ENCODE measurements around the gene OSBPL9.
"Not testable (repeated sequence)": the region's sequence is repeated elsewhere in the genome, so short reads cannot be mapped to it uniquely, and the experiment has no call there.

The OSBPL9 gene

DNA sequence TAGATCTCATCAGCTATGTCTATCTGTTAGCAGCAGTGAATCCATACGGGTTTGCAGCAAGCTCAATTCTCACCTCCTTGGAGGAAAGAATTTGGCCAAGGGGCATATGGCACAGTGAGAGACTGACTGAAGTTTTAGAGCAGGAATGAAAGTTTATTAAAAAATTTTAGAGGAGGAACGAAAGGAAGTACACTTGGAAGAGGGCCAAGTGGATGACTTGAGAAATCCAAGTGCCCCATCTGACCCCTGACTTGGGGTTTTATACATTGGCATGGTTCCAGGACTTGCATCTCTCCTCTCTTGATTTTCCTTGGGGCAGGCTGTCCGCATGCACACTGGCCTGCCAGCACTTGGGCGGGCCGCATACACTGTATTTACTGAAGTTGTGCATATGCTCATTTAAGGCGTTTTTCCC, 9.2 kb upstream of the OSBPL9 start:
- POLR2A ChIA-PET: no interaction called here
- CTCF ChIA-PET: interaction anchor here (0.6 kb wide), 1 partner anchor 187 kb away, joined by 3 read pairs; no protein-coding TSS in a partner anchor

DNA sequence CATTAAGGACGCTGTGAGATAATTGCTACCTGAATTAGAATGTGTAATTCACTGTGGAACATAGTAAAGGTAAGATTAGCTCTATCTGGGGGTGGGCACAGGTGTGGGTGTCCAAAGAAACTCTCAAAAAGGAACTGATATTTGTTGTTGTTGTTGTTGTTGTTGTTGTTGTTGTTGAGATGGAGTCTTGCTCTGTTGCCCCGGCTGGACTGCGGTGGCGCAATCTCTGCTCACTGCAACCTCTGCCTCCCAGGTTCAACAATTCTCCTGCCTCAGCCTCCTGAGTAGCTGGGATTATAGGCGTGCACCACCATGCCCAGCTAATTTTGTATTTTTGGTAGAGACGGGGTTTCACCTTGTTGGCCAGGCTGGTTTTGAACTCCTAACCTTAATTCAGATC, 6.8 kb upstream of the OSBPL9 start:
- ChIA-PET CTCF (interaction anchor here (0.6 to 1.1 kb wide), 4 partner anchors 23 to 159 kb away, joined by 3 read pairs; no protein-coding TSS in a partner anchor), POLR2A (interaction anchor here (1.2 to 1.6 kb wide), 2 partner anchors 7 to 38 kb away, joined by 3 read pairs; no protein-coding TSS in a partner anchor)
- H3K27ac ChIP-seq (ENCODE audit: extremely low read depth, low read depth, low read length); H3K4me1 ChIP-seq (ENCODE audit: control insufficient read depth, insufficient read depth, low read length); H3K4me3 ChIP-seq (ENCODE audit: low read depth, low read length); H3K9me3 ChIP-seq (ENCODE audit: control insufficient read depth, insufficient read depth, low read depth, low read length); H3K36me3 ChIP-seq (ENCODE audit: control insufficient read depth in 2 of 2, insufficient read depth in 1 of 2, low read length in 2 of 2): not testable (repeated sequence)
- peak; percentile 86 for TF ChIP-seq ZNF121 (tag by site-specific recombination; IDR thresholded peaks at IDR 0.05)

More for the DNA sequence above, 9.2 kb upstream of the OSBPL9 start:
- H3K27ac ChIP-seq (ENCODE audit: extremely low read depth, low read depth, low read length): no peak overlapping the region
- H3K36me3 ChIP-seq (ENCODE audit: control insufficient read depth in 2 of 2, insufficient read depth in 1 of 2, low read length in 2 of 2): no peaks in the 10 kb centered on the region
- no peak overlapping the region for H3K4me3 ChIP-seq (ENCODE audit: low read depth, low read length)
- H3K9me3 ChIP-seq (ENCODE audit: control insufficient read depth, insufficient read depth, low read depth, low read length): no peaks in the 10 kb centered on the region
- no peak for TF ChIP-seq ZNF221 (tag by site-specific recombination; IDR thresholded peaks at IDR 0.05; ENCODE audit: borderline replicate concordance)
- no peak for TF ChIP-seq KLF10 (tag by site-specific recombination; IDR thresholded peaks at IDR 0.05)
- no peak for TF ChIP-seq ZNF155 (tag by site-specific recombination; IDR thresholded peaks at IDR 0.05)
- no peak for TF ChIP-seq ZNF48 (tag by site-specific recombination; IDR thresholded peaks at IDR 0.05)
- no peak for TF ChIP-seq ZNF350 (tag by site-specific recombination; IDR thresholded peaks at IDR 0.05)
- TF ChIP-seq ZNF132 (tag by site-specific recombination; IDR thresholded peaks at IDR 0.05; ENCODE audit: borderline replicate concordance): no peak
- no peak for TF ChIP-seq ZNF658 (tag by site-specific recombination; IDR thresholded peaks at IDR 0.05)
- TF ChIP-seq HOXC10 (CRISPR knock-in tag; IDR thresholded peaks at IDR 0.05): no peak
- no peak for TF ChIP-seq ZNF341 (tag by site-specific recombination; IDR thresholded peaks at IDR 0.05; ENCODE audit: low read depth)
- TF ChIP-seq ZNF76 (tag by site-specific recombination; IDR thresholded peaks at IDR 0.05; ENCODE audit: borderline replicate concordance, low read depth): no peak
- no peak for TF ChIP-seq ZNF214 (tag by site-specific recombination; IDR thresholded peaks at IDR 0.05; ENCODE audit: borderline replicate concordance)
- TF ChIP-seq BCL11B (tag by site-specific recombination; IDR thresholded peaks at IDR 0.05; ENCODE audit: low read depth): no peak
- no peak for TF ChIP-seq ZNF391 (tag by site-specific recombination; IDR thresholded peaks at IDR 0.05; ENCODE audit: borderline replicate concordance, low read depth)
- no peak for TF ChIP-seq MEIS1 (CRISPR knock-in tag; IDR thresholded peaks at IDR 0.05; ENCODE audit: borderline replicate concordance)
- no peak for TF ChIP-seq ZNF37A (tag by site-specific recombination; IDR thresholded peaks at IDR 0.05)
- no peak for TF ChIP-seq ZNF654 (tag by site-specific recombination; IDR thresholded peaks at IDR 0.05; ENCODE audit: low read depth)
- no peak for TF ChIP-seq ZNF521 (tag by site-specific recombination; IDR thresholded peaks at IDR 0.05)
- no peak for TF ChIP-seq SETDB1 (IDR thresholded peaks at IDR 0.05; ENCODE audit: insufficient read length, low read length)
- no peak for TF ChIP-seq ZNF555 (tag by site-specific recombination; conservative IDR thresholded peaks at IDR 0.05)
- no peak for TF ChIP-seq ZNF138 (tag by site-specific recombination; IDR thresholded peaks at IDR 0.05; ENCODE audit: borderline replicate concordance)
- no peaks in the 10 kb centered on the region; the same call in 1 of the 2 replicates for H3K4me1 ChIP-seq (ENCODE audit: control insufficient read depth, insufficient read depth, low read length)

DNA sequence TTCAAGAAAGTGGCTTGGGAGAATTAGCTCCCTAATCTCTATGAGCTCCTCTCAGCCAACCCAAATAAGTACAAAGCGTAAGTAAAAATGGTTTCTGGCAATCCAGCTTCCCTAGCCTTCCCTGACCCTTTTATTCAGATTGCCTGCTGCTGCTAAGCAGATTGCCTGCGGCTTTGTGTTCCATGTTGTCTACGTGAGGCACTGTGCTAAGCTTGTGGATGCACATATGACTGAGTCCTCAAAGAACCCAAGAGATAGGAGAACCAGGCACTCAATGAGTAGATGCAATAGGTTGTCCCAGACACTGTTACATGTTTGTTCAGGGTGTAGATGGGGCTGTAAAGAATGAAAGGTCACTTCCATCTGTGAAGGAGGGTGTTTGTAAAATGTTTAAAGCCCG, 6.3 kb upstream of the OSBPL9 start:
- CTCF ChIA-PET: interaction anchor here (0.6 to 1.1 kb wide), 5 partner anchors 10 to 159 kb away, joined by 3 to 4 read pairs (median 3); no protein-coding TSS in a partner anchor
- no peaks in the 10 kb centered on the region for H3K9me3 ChIP-seq (ENCODE audit: control insufficient read depth, insufficient read depth, low read depth, low read length)
- TF ChIP-seq ZBTB20 (tag by site-specific recombination; IDR thresholded peaks at IDR 0.05) (0 out of 2 replicates have a peak, but pooled peaks have one; percentile 21), MEIS1 (CRISPR knock-in tag; IDR thresholded peaks at IDR 0.05; ENCODE audit: borderline replicate concordance) (no peak)
- H3K4me3 ChIP-seq (ENCODE audit: low read depth, low read length): no peak overlapping the region
- POLR2A ChIA-PET: interaction anchor here (1.2 to 1.6 kb wide), 2 partner anchors 8 to 38 kb away, joined by 3 read pairs; no protein-coding TSS in a partner anchor
- H3K36me3 ChIP-seq (ENCODE audit: control insufficient read depth in 2 of 2, insufficient read depth in 1 of 2, low read length in 2 of 2): no peaks in the 10 kb centered on the region
- no peak overlapping the region for H3K27ac ChIP-seq (ENCODE audit: extremely low read depth, low read depth, low read length)
- H3K4me1 ChIP-seq (ENCODE audit: control insufficient read depth, insufficient read depth, low read length): no peaks in the 10 kb centered on the region

All from HEK293 (cell line).